ACC112 (cell line): ENCODE data around the gene RANBP9.

Experiments
- H2AFZ ChIP-seq: fragments of 200-600 bp; sonication (generic); one replicate; pipeline ENCODE4 v1.6.0; 2017; ENCODE audit warnings: antibody characterized with exemption, low read length; ENCODE audit not compliant: unreplicated experiment
- H3K27ac ChIP-seq: fragments of 200-600 bp; sonication (generic); 2 replicates; pipeline ENCODE4 v1.5.1; 2014; ENCODE audit warnings: low read depth, mild to moderate bottlenecking, antibody characterized with exemption, low read length, moderate library complexity
- H3K27me3 ChIP-seq: fragments of 200-600 bp; sonication (generic); 2 replicates; pipeline ENCODE4 v1.6.1; 2014; ENCODE audit warnings: mild to moderate bottlenecking, antibody characterized with exemption, low read length, moderate library complexity, mixed read lengths; ENCODE audit not compliant: insufficient read depth
- H3K36me3 ChIP-seq: fragments of 200-600 bp; sonication (generic); 2 replicates; pipeline ENCODE4 v1.6.1; 2016; ENCODE audit warnings: mild to moderate bottlenecking, antibody characterized with exemption, low read length, moderate library complexity, mixed read lengths; ENCODE audit not compliant: insufficient read depth
- H3K4me1 ChIP-seq: fragments of 200-600 bp; sonication (generic); one replicate; pipeline ENCODE4 v1.6.1; 2016; ENCODE audit warnings: low read length, mixed read lengths; ENCODE audit not compliant: insufficient read depth, unreplicated experiment, control insufficient read depth
- H3K4me3 ChIP-seq: fragments of 200-600 bp; sonication (generic); 2 replicates; pipeline ENCODE4 v1.5.1; 2014; ENCODE audit warnings: mild to moderate bottlenecking, low read depth, low read length
- H3K79me2 ChIP-seq: fragments of 200-600 bp; sonication (generic); one replicate; pipeline ENCODE4 v1.6.0; 2016; ENCODE audit warnings: low read length; ENCODE audit not compliant: control insufficient read depth, unreplicated experiment, insufficient read depth

RANBP9 gene

GRCh38 chr6:13730704-13731103 is 19.1 kb upstream of the RANBP9 start:
- peaks cover 8% of the 10 kb centered on the region for H3K4me1 ChIP-seq
- no peak overlapping the region for H3K4me3 ChIP-seq
- no peaks in the 10 kb centered on the region for H3K27me3 ChIP-seq
- H3K36me3 ChIP-seq, result no peaks in the 10 kb centered on the region
- no peaks in the 10 kb centered on the region for H3K79me2 ChIP-seq
- no peak overlapping the region for H2AFZ ChIP-seq
- no peak overlapping the region for H3K27ac ChIP-seq

GRCh38 chr6:13729891-13730290 is 18.3 kb upstream of the RANBP9 start:
- H3K27ac ChIP-seq, result no peak overlapping the region
- H3K36me3 ChIP-seq, result no peaks in the 10 kb centered on the region
- no peaks in the 10 kb centered on the region for H3K79me2 ChIP-seq
- H2AFZ ChIP-seq, result no peak overlapping the region
- H3K27me3 ChIP-seq, result no peaks in the 10 kb centered on the region
- peaks cover 8% of the 10 kb centered on the region for H3K4me1 ChIP-seq
- no peak overlapping the region for H3K4me3 ChIP-seq

GRCh38 chr6:13725570-13725969 is 13.9 kb upstream of the RANBP9 start:
- Histone ChIP-seq H3K36me3 (no peaks in the 10 kb centered on the region), H3K4me3 (no peak overlapping the region), H3K4me1 (peaks cover 8% of the 10 kb centered on the region), H3K27me3 (no peaks in the 10 kb centered on the region), H3K79me2 (no peaks in the 10 kb centered on the region), H3K27ac (no peak overlapping the region), H2AFZ (no peak overlapping the region)

- no peak overlapping the region for H2AFZ ChIP-seq
- H3K27me3 ChIP-seq, result no peaks in the 10 kb centered on the region
- no peak overlapping the region for H3K4me3 ChIP-seq
- H3K79me2 ChIP-seq, result no peaks in the 10 kb centered on the region
- H3K36me3 ChIP-seq, result no peaks in the 10 kb centered on the region
- H3K27ac ChIP-seq, result no peak overlapping the region
- peaks cover 6% of the 10 kb centered on the region for H3K4me1 ChIP-seq
These were observed 13.4 kb upstream of the RANBP9 start for GRCh38 chr6:13725052-13725451.

- Histone ChIP-seq H3K4me1 (no peaks in the 10 kb centered on the region), H3K27ac (no peak overlapping the region), H3K79me2 (no peaks in the 10 kb centered on the region), H3K4me3 (no peak overlapping the region), H3K27me3 (no peaks in the 10 kb centered on the region), H2AFZ (no peak overlapping the region), H3K36me3 (no peaks in the 10 kb centered on the region)
These were observed 12.5 kb upstream of the RANBP9 start for GRCh38 chr6:13724182-13724581.

- H3K27me3 ChIP-seq, result no peaks in the 10 kb centered on the region
- no peaks in the 10 kb centered on the region for H3K79me2 ChIP-seq
- H3K36me3 ChIP-seq, result no peaks in the 10 kb centered on the region
- no peak overlapping the region for H3K4me3 ChIP-seq
- H2AFZ ChIP-seq, result no peak overlapping the region
- H3K4me1 ChIP-seq, result no peaks in the 10 kb centered on the region
- H3K27ac ChIP-seq, result no peak overlapping the region
These were observed 11.2 kb upstream of the RANBP9 start for GRCh38 chr6:13722880-13723279.

GRCh38 chr6:13718123-13718458 is 6.5 kb upstream of the RANBP9 start:
- H2AFZ ChIP-seq, result no peak overlapping the region
- H3K4me1 ChIP-seq, result no peaks in the 10 kb centered on the region
- no peak overlapping the region for H3K27ac ChIP-seq
- no peaks in the 10 kb centered on the region for H3K36me3 ChIP-seq
- H3K79me2 ChIP-seq, result no peaks in the 10 kb centered on the region
- H3K27me3 ChIP-seq, result no peaks in the 10 kb centered on the region
- no peak overlapping the region for H3K4me3 ChIP-seq

- no peak overlapping the region for H3K4me3 ChIP-seq
- H3K4me1 ChIP-seq, result no peaks in the 10 kb centered on the region
- no peaks in the 10 kb centered on the region for H3K36me3 ChIP-seq
- H3K27ac ChIP-seq, result no peak overlapping the region
- H3K79me2 ChIP-seq, result no peaks in the 10 kb centered on the region
- no peak overlapping the region for H2AFZ ChIP-seq
- H3K27me3 ChIP-seq, result no peaks in the 10 kb centered on the region
These were observed 5.3 kb upstream of the RANBP9 start for GRCh38 chr6:13716955-13717295.

GRCh38 chr6:13716225-13716954 is 4.8 kb upstream of the RANBP9 start:
- H3K4me3 ChIP-seq, result no peak overlapping the region
- no peak overlapping the region for H2AFZ ChIP-seq
- H3K27me3 ChIP-seq, result no peaks in the 10 kb centered on the region
- no peaks in the 10 kb centered on the region for H3K36me3 ChIP-seq
- no peaks in the 10 kb centered on the region for H3K4me1 ChIP-seq
- H3K27ac ChIP-seq, result no peak overlapping the region
- H3K79me2 ChIP-seq, result no peaks in the 10 kb centered on the region

- H3K4me3 ChIP-seq, result no peak overlapping the region
- H3K79me2 ChIP-seq, result peaks cover 5% of the 10 kb centered on the region
- no peak overlapping the region for H3K27ac ChIP-seq
- no peak overlapping the region for H2AFZ ChIP-seq
- H3K4me1 ChIP-seq, result no peaks in the 10 kb centered on the region
- H3K36me3 ChIP-seq, result no peaks in the 10 kb centered on the region
- H3K27me3 ChIP-seq, result no peaks in the 10 kb centered on the region
These were observed 3.8 kb upstream of the RANBP9 start for GRCh38 chr6:13715444-13715883.

GRCh38 chr6:13712599-13712898 is 914 bp upstream of the RANBP9 start:
- Histone ChIP-seq H3K4me3 (peak overlapping the region; percentile 84), H3K79me2 (peaks cover 34% of the 10 kb centered on the region), H3K27me3 (no peaks in the 10 kb centered on the region), H2AFZ (peak overlapping the region; percentile 91), H3K36me3 (no peaks in the 10 kb centered on the region), H3K4me1 (peaks cover 11% of the 10 kb centered on the region), H3K27ac (peak overlapping the region; percentile 81)
